Keratinocyte (primary cell): ENCODE results near the gene GBGT1. TPM values are rescaled to one million over a fixed set of nuclear protein-coding genes. Genes with fewer than 3 reads are reported as not detected.
A peak's percentile ranks its signal among the peaks of the same experiment; 100 is the strongest.

Experiments
- DNase-seq: peaks from one replicate; pipeline ENCODE4 v3.0.0-alpha.2; 2011; ENCODE audit warnings: low read depth, missing footprints, low spot score
- FAIRE-seq: peaks from 2 replicates; lab custom pipeline; 2011; peaks lifted over from hg19 to GRCh38; lab: Jason Lieb, UNC
- H2AFZ ChIP-seq: 2 replicates; pipeline ENCODE4 v1.6.0; 2012; ENCODE audit warnings: low read length, control low read depth, inconsistent platforms; ENCODE audit not compliant: control insufficient read depth
- H3K27ac ChIP-seq: 2 replicates; pipeline ENCODE4 v1.5.1; 2011; ENCODE audit warnings: low read length; ENCODE audit not compliant: control insufficient read depth, insufficient read depth
- H3K27me3 ChIP-seq: 3 replicates; pipeline ENCODE4 v1.6.0; 2011; ENCODE audit warnings: low read length; ENCODE audit not compliant: control insufficient read depth, insufficient read depth; ENCODE audit errors: extremely low read depth
- H3K36me3 ChIP-seq, 2 experiments: 2 replicates in 1 of 2; 3 replicates in 1 of 2; pipeline ENCODE4 v1.5.1; 2011; ENCODE audit warnings: low read length in 2 of 2, mild to moderate bottlenecking in 1 of 2; ENCODE audit not compliant: control insufficient read depth in 2 of 2, insufficient read depth in 2 of 2; ENCODE audit errors: extremely low read depth in 1 of 2
- H3K4me1 ChIP-seq: 3 replicates; pipeline ENCODE4 v1.5.1; 2011; ENCODE audit warnings: low read length; ENCODE audit not compliant: control insufficient read depth, insufficient read depth; ENCODE audit errors: extremely low read depth
- H3K4me2 ChIP-seq: 3 replicates; pipeline ENCODE4 v1.6.0; 2011; ENCODE audit warnings: low read depth, low read length; ENCODE audit not compliant: control insufficient read depth, insufficient read depth; ENCODE audit errors: extremely low read depth
- H3K4me3 ChIP-seq, 3 experiments: fragments of 200-600 bp in 1 of 3; sonication (generic) in 1 of 3; 2 replicates in 2 of 3; 3 replicates in 1 of 3; pipeline ENCODE4 v1.5.1; 2011 to 2016; ENCODE audit warnings: low read length in 3 of 3, mild to moderate bottlenecking in 3 of 3, control low read depth in 2 of 3, inconsistent platforms in 1 of 3, low read depth in 1 of 3, mixed read lengths in 1 of 3, mixed run types in 1 of 3, moderate library complexity in 1 of 3; ENCODE audit not compliant: control insufficient read depth in 2 of 3, insufficient read depth in 2 of 3; ENCODE audit errors: extremely low read depth in 1 of 3
- H3K79me2 ChIP-seq: 2 replicates; pipeline ENCODE4 v1.6.0; 2012; ENCODE audit warnings: low read length; ENCODE audit not compliant: control insufficient read depth, insufficient read depth
- H3K9ac ChIP-seq: 3 replicates; pipeline ENCODE4 v1.6.0; 2011; ENCODE audit warnings: low read length; ENCODE audit not compliant: control insufficient read depth, insufficient read depth; ENCODE audit errors: extremely low read depth
- H3K9me1 ChIP-seq: 3 replicates; pipeline ENCODE4 v1.6.0; 2011; ENCODE audit warnings: low read length; ENCODE audit not compliant: control insufficient read depth, insufficient read depth; ENCODE audit errors: extremely low read depth
- H3K9me3 ChIP-seq: 2 replicates; pipeline ENCODE4 v1.5.1; 2012; ENCODE audit warnings: low read depth, low read length; ENCODE audit not compliant: control insufficient read depth
- H4K20me1 ChIP-seq: 3 replicates; pipeline ENCODE4 v1.6.0; 2011; ENCODE audit warnings: low read length; ENCODE audit not compliant: control insufficient read depth, insufficient read depth; ENCODE audit errors: extremely low read depth
- CTCF ChIP-seq, 3 experiments: IDR thresholded peaks in 1 of 3; conservative IDR thresholded peaks in 1 of 3; optimal IDR thresholded peaks in 1 of 3; 2 replicates in 2 of 3; 3 replicates in 1 of 3; pipeline versions ENCODE3 to v1.5.1; 2011; ENCODE audit warnings: low read length in 3 of 3, mild to moderate bottlenecking in 3 of 3, moderate library complexity in 2 of 3, control low read depth in 1 of 3, inconsistent platforms in 1 of 3; ENCODE audit not compliant: insufficient read depth in 2 of 3; ENCODE audit errors: extremely low read depth in 1 of 3
- EZH2 ChIP-seq: IDR thresholded peaks from one replicate; pipeline ENCODE4 v1.6.1; 2012; ENCODE audit warnings: inconsistent platforms, mild to moderate bottlenecking, low read length, moderate library complexity
- dilution Hi-C: fragments of 300-500 bp; cut with MboI; formaldehyde crosslinking; loops from one replicate; pipeline ENCODE4 v1.7.0; 2020; ENCODE audit warnings: low sequenced_read_pairs; ENCODE audit not compliant: extremely low pct_ligation_motif_present
- polyA plus RNA-seq, 5 experiments: library from polyadenylated mRNA; depleted of rRNA in 3 of 5; stranded (reverse) in 3 of 5; stranded (forward) in 1 of 5; unstranded in 1 of 5; fragments of >200 nt; gene quantifications; 1 replicate in 1 of 5; 2 replicates in 3 of 5; 3 replicates in 1 of 5; pipeline versions ENCODE4 v1.2.1 to v1.2.3, GENCODE V29; 2011 to 2012; ENCODE audit warnings: missing spikeins in 2 of 5, low read depth in 1 of 5, low replicate concordance in 1 of 5

Gene GBGT1
- polyA plus RNA-seq, 1 donor (not counting 4 experiments of a cell fraction or from before 2014, with no cell fraction given) = 0.54 TPM

- H3K4me3 ChIP-seq = no peak overlapping the region
- H3K9me1 ChIP-seq = no peaks in the 10 kb centered on the region
- FAIRE-seq = no peak
- no peaks in the 10 kb centered on the region for H4K20me1 ChIP-seq
- H2AFZ ChIP-seq = no peak overlapping the region
- no peaks in the 10 kb centered on the region for H3K36me3 ChIP-seq
- no peaks in the 10 kb centered on the region for H3K9me3 ChIP-seq
- dilution Hi-C loops = no loop called here
- no peak overlapping the region for H3K27ac ChIP-seq
- H3K4me2 ChIP-seq = no peak overlapping the region
- TF ChIP-seq CTCF (optimal IDR thresholded peaks at IDR 0.05 in 1 of 3, IDR thresholded peaks at IDR 0.05 in 1 of 3, conservative IDR thresholded peaks at IDR 0.05 in 1 of 3; ENCODE audit: extremely low read depth in 1 of 3, insufficient read depth in 2 of 3, low read length in 3 of 3) (no peak), EZH2 (no peak)
- H3K4me1 ChIP-seq = no peaks in the 10 kb centered on the region
- H3K79me2 ChIP-seq = no peaks in the 10 kb centered on the region
- no peak overlapping the region for H3K9ac ChIP-seq
- no peak for DNase-seq
- peaks cover 24% of the 10 kb centered on the region for H3K27me3 ChIP-seq
Measured at GRCh38 chr9:133165452-133165730, 1.7 kb upstream of the GBGT1 start.

GRCh38 chr9:133164191-133164590, 477 bp upstream of the GBGT1 start:
- no peaks in the 10 kb centered on the region for H3K9me1 ChIP-seq
- dilution Hi-C loops = no loop called here
- no peaks in the 10 kb centered on the region for H3K4me1 ChIP-seq
- DNase-seq (no peak), FAIRE-seq (no peak)
- H3K36me3 ChIP-seq = no peaks in the 10 kb centered on the region
- H3K79me2 ChIP-seq = no peaks in the 10 kb centered on the region
- H4K20me1 ChIP-seq = no peaks in the 10 kb centered on the region
- peak overlapping the region; percentile 37 for H2AFZ ChIP-seq
- TF ChIP-seq CTCF (optimal IDR thresholded peaks at IDR 0.05 in 1 of 3, IDR thresholded peaks at IDR 0.05 in 1 of 3, conservative IDR thresholded peaks at IDR 0.05 in 1 of 3; ENCODE audit: extremely low read depth in 1 of 3, insufficient read depth in 2 of 3, low read length in 3 of 3) (no peak), EZH2 (no peak)
- no peak overlapping the region for H3K9ac ChIP-seq
- peaks cover 19% of the 10 kb centered on the region for H3K27me3 ChIP-seq
- H3K4me3 ChIP-seq = peak overlapping the region in 2 of 3 experiments; percentile 47 to 64
- H3K9me3 ChIP-seq = no peaks in the 10 kb centered on the region
- no peak overlapping the region for H3K27ac ChIP-seq
- peak overlapping the region; percentile 76 for H3K4me2 ChIP-seq
